Activated T-cell treated with anti-CD3 and anti-CD28 coated beads for 24 hours (primary cell): ENCODE data around the gene YOD1.

Source experiments
- DNase-seq: peaks from one replicate; pipeline ENCODE4 v3.0.0-alpha.2; 2020; ENCODE audit warnings: low read depth

YOD1 gene

DNA sequence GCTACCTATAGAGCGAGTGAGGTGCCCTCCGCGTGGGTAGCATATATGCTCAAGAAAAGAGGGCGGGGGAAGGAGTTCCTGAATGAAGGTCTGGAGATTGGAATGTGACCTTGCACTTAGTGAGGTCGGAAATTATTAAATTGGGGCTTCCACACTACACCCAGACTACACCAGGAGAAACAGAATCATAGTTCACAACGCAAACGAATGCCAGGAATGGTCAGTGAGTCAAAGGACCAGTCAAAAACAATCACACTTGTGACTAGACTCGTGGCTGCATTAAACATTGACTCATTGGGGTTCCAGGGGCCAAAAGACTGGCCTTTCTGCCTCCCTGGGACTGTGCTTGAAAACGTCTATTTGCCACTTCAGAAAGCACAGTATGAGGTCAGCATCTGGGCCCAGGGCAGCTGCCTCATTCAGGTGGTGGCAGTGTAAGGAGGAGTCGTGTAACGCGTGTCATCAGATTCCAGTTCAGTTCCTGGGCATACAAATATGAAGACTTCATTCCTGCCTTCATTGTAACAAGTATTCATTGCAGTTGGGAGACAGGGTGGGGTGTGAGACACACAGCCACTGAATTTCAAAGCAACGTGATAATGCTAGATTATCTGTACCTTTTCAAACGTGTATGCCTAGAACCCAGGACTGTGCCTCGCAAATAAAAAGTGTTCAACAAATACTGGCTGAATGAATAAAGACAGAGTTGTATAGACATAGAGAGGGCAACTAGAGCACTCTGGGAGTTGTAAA lies at the start of gene YOD1:
Gene YOD1 (minus strand): TSS at position 18 of the 753 bp plus-strand sequence. CDS start 178 bp downstream, outside the sequence.
- no peak for DNase-seq

DNA sequence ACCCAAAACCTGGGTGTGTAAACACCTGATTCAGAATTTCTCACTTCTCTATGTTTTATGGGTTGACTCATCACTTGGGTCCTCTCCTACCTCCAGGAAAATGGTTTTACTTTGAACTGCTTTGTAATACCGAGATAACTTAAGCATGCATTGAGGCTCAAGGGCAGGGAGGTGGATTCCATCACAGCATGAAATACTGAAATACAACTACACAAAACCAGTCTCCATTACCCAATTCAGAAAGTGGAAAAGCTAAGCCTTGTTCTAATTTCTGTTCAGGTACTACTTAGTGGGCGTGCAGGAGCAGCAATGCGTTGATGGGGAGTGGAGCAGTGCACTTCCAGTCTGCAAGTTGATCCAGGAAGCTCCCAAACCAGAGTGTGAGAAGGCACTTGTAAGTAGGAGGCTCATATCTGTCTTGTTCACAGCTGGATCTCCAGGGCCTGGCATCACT lies 46.9 kb upstream of the YOD1 start:
- peak; percentile 23 for DNase-seq

DNA sequence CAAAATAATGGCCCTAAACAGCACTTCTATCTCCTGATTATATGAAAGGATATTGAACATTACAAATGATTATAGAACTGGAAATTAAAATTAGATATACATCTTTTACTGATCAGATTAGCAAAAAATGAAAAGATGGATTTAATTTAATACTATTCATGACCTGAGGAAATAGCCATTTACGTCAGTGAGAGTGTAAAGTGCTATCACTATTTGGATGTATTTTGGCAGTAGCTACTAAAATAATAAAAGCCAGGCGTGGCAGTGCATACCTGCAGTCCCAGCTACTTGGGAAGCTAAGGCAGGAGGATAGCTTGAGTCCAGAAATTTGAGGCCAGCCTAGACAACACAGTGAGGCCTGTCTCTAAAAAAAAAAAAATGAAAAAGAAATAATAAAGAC lies 42.9 kb upstream of the YOD1 start:
- DNase-seq, result no peak

DNA sequence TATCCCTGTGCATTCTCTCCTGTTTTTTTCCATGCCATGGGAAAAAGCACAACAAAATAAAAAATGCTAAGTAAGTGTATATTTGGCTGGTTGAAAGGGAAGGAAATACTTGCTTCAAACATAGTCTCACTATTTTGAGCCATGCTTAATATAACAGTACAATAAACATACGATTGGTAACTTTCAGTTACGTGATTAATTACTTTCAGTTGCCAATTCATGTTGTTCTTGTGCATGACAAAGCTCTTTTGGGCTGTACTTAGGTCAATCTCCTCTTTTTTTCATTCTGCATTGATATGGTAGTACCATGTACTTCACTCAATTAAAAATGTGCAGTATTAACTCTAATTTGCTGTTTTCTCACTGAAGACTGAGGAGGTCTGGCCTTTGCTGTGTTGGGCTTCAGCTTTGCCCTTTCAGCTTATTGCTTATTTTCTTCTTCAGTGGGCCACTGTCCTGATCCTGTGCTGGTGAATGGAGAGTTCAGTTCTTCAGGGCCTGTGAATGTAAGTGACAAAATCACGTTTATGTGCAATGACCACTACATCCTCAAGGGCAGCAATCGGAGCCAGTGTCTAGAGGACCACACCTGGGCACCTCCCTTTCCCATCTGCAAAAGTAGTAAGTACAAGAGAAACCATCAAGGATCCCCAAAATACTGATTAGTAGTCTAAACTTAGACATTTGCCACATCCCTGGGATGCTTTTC lies 40.3 kb upstream of the YOD1 start:
- DNase-seq, result no peak

DNA sequence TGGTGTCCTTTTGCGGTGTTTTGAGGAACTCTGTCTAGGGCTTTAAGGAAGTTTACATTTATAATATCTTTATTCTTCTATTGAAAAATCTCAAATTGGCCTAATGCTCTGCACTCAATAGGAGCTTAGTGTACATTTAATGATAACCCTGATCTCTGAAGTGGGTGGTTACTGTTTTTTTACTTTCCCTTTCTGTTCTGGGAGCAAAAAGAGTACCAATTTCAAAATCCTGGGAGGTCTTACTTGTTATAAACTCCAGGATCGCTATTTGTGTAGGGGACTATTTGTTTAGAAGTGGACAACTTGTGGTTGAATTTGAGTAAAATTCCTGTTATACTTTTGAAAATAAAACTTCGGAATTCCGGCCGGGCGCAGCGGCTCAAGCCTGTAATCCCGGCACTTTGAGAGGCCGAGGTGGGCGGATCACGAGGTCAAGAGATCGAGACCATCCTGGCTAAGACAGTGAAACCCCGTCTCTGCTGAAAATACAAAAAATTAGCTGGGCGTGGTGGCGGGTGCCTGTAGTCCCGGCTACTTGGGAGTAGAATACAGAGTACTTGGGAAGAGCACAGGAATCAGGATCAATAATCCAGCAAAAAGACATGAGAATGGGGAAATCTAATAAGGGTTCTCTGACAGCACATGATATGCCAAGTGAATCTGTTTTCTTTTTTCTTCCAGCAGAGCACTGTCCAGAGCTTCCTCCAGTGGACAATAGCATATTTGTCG lies 38.8 kb upstream of the YOD1 start:
- DNase-seq, result no peak

DNA sequence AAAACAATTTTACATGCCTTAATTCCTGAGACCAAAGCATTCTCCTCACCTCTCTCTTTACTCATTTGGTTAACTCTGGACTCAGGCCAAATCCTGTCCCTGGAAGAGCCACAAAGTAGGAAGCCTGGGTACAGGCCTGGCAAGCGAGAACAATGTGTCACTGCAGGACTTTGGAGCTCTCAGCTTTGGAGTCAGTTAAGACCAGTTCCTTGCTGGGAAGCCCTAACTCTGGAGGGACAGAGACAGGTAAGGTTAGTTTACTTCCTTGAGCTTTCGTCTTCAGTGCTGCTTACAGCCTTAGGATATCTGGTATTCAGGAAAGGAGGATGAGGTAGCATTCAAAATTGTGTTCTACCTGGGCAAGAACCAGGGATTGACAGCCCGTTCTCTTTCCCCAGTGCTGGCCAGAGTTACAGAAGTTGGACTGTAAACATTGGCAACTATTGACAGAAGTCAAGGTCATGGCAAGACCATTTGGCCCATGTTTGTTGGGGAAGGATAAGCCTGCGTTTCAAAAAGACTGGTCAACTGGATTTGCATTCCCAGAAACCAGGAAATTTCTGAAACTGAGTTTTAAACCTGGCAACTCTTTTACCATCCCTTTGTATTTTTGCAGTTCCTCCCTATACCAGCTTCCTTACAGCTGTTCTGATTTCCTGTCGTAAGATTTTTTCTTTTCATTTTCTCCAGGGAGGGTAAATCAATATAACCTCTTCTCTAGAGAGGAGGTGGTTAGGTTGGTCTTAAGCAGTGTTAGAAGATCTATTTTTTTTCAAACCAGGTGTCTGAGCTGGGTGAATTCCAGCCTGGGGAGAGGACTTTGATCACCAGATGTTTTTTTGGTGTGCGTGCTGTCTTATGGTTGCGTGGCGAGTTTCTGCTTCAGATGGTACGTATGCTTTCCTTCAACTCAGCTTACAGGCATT lies 38.0 kb upstream of the YOD1 start, which contains the start of gene C4BPB:
Gene C4BPB (plus strand): TSS at position 160 of the 926 bp plus-strand sequence. CDS start 672 bp downstream, at position 832.
- DNase-seq, result no peak

DNA sequence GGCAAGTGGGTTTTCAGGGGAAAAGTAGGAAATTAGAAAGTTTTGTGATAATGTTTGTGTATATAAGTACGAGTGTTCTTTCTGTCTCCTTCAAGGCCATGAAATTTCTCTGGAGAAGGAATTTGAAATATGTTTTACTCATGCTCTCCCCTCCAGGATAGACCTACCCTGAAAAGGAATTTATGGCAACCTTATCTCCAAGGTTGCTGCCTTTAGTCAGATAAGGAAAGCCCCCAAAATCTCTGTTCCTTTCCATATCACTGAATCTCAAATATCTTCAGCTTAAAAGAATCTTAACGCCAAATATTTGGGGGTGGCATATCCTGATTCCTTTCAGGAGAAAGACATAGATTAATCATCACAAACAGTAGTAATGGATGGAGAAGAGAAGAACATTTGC lies 37.2 kb upstream of the YOD1 start:
- no peak for DNase-seq

DNA sequence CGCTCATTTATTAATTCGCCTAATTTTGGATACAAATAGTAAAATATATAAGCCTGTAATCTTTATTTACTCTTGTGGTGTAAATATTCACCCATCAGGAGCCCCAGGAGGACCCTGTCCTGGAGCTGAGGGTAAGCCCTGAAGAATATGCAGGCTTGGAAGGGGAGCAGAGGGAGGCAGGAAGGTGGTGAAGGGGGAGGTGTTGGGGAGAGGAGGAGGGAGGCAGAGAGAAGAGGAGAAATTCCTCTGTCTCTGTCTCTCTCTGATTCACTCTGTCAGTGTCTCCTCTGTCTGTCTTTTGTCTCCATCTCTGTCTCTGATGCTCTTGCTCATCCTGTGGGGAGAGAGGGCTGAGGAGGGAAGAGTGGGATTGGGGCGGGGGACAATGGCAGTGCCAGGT lies 34.9 kb upstream of the YOD1 start:
- no peak for DNase-seq

DNA sequence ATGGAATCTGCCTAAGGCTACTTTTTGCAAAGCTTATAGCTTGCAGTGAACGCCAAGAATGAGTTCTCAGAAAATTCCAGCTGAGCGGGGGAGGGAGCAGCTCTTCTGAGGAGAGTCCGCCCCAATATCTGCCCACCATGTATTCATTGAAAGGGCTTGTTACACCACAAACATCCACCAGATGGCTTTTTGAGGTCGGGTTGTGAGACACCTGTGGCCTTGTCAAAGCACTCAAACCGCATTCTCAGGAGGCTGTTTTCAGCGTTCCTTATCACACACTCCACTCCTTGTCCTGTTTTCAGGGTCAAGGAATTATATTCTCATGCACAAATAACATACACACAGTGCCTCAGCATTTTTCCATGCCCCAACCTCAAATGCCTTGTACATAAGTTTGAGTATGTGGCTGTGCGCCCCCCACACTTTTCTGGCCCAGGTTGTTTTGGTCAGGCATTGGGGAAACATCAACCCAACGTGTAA lies 33.7 kb upstream of the YOD1 start:
- DNase-seq, result peak; percentile 41

DNA sequence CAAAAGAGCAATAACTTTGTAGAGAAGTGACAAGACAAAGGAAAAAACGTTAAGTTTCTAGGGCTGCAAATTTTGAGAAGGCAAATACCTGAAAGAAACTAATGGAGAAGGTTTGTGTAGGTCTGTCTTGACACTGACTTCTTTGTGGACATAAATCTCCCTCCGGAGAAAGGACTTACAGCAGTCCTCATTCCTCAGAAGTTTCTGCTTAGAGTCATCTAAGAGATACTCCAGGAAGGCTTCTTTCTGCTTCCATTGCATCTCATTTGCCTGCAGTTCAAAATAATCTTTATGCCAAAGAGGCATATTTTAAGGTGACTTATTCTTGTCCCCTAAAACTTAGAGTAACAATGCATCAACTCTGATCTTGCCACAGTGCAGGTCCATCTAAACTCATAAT lies 33.2 kb upstream of the YOD1 start:
- DNase-seq, result no peak

DNA sequence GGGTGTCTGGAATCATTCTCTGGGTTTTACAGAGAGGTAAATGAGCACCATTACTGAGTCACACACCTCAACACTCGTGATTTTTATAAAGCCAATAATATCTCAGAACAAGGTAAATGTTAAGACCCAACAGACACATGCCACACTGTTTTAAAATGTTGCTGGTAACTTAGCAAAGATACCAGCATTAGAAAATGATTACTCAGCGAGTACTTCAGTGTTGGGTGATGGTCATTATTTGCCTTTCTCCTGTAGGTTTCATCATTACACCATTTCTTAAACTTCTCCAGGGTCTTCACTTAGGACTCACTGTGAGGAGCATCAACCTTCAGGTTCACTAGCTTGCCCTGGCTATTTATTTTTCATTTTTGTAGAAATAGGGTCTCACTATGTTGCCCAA lies 30.8 kb upstream of the YOD1 start:
- DNase-seq, result no peak

DNA sequence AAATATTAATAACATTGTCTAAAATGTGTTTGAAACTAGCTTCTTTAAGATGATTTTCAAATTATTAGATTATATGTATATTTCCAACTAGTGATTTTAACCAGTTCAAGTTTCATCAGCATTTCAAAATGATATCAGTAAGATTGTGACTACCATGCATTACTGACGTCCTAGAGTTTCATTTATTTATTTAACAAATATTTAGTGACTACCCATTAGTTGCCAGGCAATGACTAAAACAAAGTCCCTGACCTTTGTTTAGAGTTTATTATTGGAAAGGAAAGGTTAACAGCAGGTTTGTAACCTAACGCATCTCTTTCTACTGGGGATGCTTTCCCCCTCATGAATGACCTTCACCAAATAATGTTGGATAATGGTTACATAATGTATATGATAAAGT lies 30.1 kb upstream of the YOD1 start:
- no peak for DNase-seq

DNA sequence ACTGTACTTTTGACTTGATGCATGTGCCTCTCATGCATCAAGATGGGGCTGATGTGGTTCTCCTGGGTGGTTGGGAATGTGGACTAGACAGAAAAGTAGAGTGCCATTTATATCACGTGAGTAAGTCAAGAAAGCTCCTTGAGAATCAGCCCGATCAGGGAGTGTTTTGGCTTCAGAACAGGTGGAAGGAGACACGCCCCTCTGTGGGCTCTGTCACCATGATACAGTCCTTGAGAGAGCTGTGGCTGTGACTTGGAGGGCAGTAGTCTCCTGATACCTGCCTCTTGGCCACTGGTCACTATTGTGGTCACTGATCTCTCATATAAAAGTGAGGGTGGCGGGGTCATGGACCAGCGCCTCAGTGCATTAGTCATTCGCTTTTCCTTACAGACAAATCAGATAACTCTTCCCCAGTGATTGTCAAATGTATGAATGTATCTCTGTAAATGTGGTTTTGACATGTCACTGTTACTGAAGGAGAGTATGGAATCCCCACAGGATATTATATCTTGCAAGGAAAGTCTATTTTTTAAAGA lies 28.8 kb upstream of the YOD1 start:
- DNase-seq, result no peak

DNA sequence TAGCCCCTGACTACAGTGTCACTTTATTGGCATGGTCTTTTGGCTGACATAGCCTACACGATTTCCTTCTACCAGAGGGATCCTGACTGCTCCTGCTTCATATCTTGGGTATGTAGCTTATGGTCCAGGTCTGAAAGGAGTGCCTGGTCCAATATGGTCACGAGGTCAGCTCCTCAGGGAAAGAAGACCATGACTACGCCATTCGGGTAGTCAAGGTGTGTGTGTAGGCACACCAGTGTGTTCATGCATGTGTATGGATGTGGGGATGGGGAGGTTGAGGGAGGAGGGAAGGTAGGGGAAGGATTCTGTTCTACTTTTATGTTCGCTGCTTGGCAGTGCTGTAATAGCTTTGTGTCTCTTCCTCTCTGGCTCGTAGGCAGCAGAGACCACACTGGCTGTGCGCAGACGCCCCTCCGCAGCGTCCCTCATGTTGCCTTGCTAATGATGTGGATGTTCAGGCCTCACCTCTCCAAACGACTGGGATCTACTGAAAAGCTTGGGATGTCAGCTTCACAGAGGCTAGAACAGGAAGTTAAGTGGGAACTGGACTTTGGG lies 27.6 kb upstream of the YOD1 start:
- no peak for DNase-seq

DNA sequence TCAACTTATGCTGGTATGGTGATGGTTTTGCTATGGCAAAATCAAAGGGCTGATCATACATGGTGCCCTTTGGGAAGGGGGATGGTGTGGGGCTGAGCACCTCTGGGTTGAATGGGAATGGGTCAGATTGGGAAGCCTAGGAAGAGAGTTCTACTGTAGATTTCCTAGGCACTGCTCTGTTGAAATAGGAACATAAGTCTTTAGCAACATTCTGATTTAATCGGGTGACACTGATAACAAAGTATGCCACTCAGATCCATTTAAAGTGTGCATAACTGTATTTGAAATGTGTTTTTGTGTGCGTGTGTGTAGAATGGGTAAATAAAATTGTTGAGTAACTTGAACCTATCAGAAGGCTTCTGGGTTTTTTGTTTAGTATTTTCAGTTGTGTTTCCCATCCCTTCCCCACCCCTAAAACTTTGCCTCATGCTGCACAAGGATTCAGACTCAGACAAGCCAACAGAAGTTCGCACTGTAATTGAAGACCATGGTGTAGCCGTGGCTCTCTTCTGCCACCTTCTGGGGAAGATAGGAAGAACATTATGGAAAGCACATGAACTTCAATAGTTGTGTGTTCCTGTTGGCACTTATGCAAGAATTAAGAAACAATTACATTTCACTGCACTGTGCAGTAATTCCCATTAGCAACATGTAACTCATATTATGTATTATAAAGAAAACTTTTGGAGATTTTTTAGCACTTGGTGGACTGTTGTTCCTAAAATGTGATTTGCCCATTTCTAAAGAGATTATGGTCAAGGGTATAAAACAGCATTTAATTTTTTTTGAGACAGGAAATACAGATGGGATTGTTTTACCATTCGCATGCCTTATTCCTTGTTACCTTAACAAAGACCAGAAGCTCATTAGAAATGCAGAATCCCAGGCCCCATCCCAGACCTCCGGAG lies 26.7 kb upstream of the YOD1 start:
- peak; percentile 59 for DNase-seq

DNA sequence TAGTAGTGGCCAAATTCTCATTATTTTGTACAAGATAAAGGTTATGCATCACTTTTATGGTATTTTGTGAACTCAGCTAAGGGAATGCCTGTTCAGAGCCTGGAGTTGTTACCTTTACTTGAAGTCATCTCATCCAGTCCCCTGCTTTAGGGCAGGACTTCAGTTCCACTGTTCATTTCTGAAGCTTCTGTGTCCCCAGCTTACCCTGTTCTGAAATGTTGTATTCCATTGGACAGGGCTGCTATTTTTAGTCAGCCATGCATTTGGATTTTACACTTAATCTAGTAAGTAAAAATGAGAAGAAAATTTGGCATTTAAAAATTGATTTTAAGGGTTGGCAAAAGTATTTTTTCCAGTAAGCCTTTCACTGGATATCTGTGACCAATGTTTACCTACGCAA lies 26.0 kb upstream of the YOD1 start:
- no peak for DNase-seq

DNA sequence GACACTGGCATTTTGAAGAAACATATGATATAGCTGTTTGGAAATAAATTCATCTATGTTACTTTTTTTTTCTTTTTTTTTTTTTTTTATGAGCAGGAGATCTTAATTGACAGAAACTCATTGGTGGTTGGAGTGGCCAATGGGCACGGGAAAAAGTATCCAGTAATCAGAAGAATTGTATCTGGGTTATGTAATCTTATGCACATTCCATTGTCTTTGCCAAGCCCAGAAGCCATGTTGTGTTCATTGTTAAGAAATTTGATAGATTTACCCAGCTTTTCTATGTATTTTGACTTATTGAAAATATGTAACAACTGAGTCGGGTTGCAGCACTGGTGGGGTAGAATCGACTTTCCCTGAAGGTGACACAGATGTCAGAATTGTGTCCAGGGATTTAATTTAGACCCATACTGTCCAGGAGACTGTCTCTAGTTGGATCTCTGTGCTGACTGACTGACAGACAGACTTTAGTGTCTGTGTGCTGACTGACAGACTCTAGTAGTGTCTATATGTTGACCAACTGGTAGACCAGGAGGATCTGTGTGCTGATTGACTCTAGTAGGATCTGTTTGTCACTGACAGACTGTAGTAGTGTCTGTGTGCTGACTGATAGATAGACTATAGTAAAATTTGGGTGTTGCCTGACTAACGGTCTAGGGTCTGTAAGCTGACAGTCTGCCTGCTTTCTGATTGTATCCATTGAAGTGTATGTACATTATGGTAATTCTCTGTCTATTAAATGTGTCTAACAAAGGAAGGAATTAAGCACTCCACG lies 25.4 kb upstream of the YOD1 start:
- no peak for DNase-seq

DNA sequence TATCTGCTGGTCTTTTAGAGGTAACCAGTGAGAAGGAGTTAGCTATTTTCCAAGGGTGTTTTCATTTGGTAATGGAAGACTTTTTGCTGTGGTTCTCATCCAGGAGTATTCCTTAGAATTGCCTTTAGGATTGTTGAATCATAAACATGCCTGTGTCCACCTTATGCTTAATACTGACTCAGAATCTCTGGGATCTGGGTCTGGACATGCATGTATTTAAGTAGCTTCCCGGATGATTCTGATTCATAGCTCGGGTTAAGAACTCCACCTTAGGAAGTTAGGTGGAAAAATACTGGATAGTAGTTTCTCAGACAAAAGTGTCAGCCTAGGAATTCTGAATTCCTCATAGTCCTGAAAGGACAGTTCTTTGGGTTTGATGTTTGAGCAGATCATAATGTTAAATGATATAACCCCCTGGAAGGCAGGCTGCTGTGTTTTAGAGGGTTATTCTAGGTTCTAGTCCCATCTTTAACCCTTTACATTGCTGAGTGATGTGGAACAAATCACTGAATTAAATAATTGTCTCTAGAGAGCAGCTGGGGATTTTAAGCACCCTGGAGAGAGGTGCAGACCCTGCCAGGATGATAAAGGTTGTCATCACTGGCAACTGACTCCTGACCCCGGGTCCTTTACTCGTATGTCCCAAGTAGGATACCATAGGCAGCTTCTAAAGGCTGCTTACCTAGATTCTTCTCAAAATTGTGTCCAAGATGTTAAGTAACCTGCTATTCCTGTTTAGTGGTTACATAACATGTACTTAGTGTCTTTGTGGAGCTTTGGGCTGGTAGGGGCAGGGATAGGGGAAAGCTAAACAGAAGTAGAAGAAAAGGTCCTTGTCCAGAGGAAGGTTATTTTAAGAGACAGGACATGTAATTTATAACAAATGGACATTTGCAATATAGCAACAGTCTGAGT lies 23.2 kb upstream of the YOD1 start:
- no peak for DNase-seq
